SK-N-SH (cell line): ENCODE data around the gene HEPN1.

Experiments
- EP300 ChIP-seq, 2 experiments: IDR thresholded peaks; 2 replicates each; pipeline versions ENCODE4 v1.4.0 to v1.6.1; 2012; ENCODE audit warnings: borderline replicate concordance in 1 of 2, low read depth in 1 of 2, low read length in 1 of 2
- JUND ChIP-seq: IDR thresholded peaks from 2 replicates; pipeline ENCODE4 v1.4.0; 2012
- TEAD4 ChIP-seq: IDR thresholded peaks from 2 replicates; pipeline ENCODE4 v1.4.0; 2012; ENCODE audit warnings: mild to moderate bottlenecking, borderline replicate concordance; ENCODE audit not compliant: insufficient read depth
- TF ChIP-seq, protein P1 (sequence below): IDR thresholded peaks from 2 replicates; pipeline ENCODE4 v1.4.0; 2012; ENCODE audit warnings: low read depth

DNA sequence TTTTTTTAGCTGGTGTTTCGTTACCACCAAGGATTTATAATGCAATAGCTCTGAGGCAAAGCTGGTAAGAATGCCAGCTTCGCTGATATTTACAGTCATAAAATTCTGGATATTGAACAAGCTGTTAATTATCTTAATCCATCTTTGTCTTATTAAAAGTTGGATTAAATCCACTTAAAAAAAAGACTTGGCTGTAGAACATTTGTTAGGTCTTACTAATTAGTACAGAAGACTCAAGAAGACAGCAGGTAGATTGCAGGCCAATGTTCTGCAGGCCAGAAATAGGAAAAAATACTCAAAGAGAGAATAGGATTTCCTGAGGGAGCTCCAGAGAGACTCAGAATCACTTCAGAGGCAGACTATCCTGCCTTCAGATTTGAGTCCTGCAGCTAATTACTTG, 28.9 kb upstream of the HEPN1 start:
- TF ChIP-seq JUND (no peak), TEAD4 (no peak), EP300 (IDR thresholded peaks at IDR 0.05; ENCODE audit: borderline replicate concordance in 1 of 2, low read depth in 1 of 2, low read length in 1 of 2) (no peak)
- TF ChIP-seq, protein P1, sequence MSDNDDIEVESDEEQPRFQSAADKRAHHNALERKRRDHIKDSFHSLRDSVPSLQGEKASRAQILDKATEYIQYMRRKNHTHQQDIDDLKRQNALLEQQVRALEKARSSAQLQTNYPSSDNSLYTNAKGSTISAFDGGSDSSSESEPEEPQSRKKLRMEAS, result no peak
